ENCODE data around the gene FERMT1.

The FERMT1 gene

GRCh38 chr20:6066582-6066981 is 56.2 kb downstream of the FERMT1 start:
- Histone ChIP-seq H3K9me3 (ENCODE audit: severe bottlenecking) (no peaks in the 10 kb centered on the region), H3K4me3 (ENCODE audit: low read depth, low read length) (no peak overlapping the region), H3K27me3 (ENCODE audit: insufficient read depth, low read depth, severe bottlenecking) (no peaks in the 10 kb centered on the region), H3K27ac (no peak overlapping the region), H3K36me3 (no peaks in the 10 kb centered on the region)
- DNase-seq, result no peak
- TF ChIP-seq CTCF (IDR thresholded peaks at IDR 0.05; ENCODE audit: low read depth, low read length), result no peak

- H3K36me3 ChIP-seq, result no peaks in the 10 kb centered on the region
- H3K27ac ChIP-seq, result no peak overlapping the region
- DNase-seq, result no peak
- no peaks in the 10 kb centered on the region for H3K27me3 ChIP-seq (ENCODE audit: insufficient read depth, low read depth, severe bottlenecking)
- no peak for TF ChIP-seq CTCF (IDR thresholded peaks at IDR 0.05; ENCODE audit: low read depth, low read length)
- H3K4me3 ChIP-seq (ENCODE audit: low read depth, low read length), result no peak overlapping the region
- no peaks in the 10 kb centered on the region for H3K9me3 ChIP-seq (ENCODE audit: severe bottlenecking)
These were observed 61.3 kb downstream of the FERMT1 start for GRCh38 chr20:6061544-6061943.

GRCh38 chr20:6060213-6060612 is 62.6 kb downstream of the FERMT1 start:
- no peak for DNase-seq
- H3K9me3 ChIP-seq (ENCODE audit: severe bottlenecking), result no peaks in the 10 kb centered on the region
- no peaks in the 10 kb centered on the region for H3K27me3 ChIP-seq (ENCODE audit: insufficient read depth, low read depth, severe bottlenecking)
- no peak overlapping the region for H3K27ac ChIP-seq
- no peaks in the 10 kb centered on the region for H3K36me3 ChIP-seq
- no peak for TF ChIP-seq CTCF (IDR thresholded peaks at IDR 0.05; ENCODE audit: low read depth, low read length)
- no peak overlapping the region for H3K4me3 ChIP-seq (ENCODE audit: low read depth, low read length)

GRCh38 chr20:6058684-6059295 is 64.0 kb downstream of the FERMT1 start:
- no peak for DNase-seq
- no peaks in the 10 kb centered on the region for H3K9me3 ChIP-seq (ENCODE audit: severe bottlenecking)
- H3K27ac ChIP-seq, result no peak overlapping the region
- H3K4me3 ChIP-seq (ENCODE audit: low read depth, low read length), result no peak overlapping the region
- no peak for TF ChIP-seq CTCF (IDR thresholded peaks at IDR 0.05; ENCODE audit: low read depth, low read length)
- H3K27me3 ChIP-seq (ENCODE audit: insufficient read depth, low read depth, severe bottlenecking), result no peaks in the 10 kb centered on the region
- no peaks in the 10 kb centered on the region for H3K36me3 ChIP-seq

- TF ChIP-seq CTCF (IDR thresholded peaks at IDR 0.05; ENCODE audit: low read depth, low read length), result no peak
- no peaks in the 10 kb centered on the region for H3K36me3 ChIP-seq
These were observed 65.1 kb downstream of the FERMT1 start for GRCh38 chr20:6057691-6058090.

GRCh38 chr20:6057139-6057538 is 65.7 kb downstream of the FERMT1 start:
- H3K4me3 ChIP-seq (ENCODE audit: low read depth, low read length), result no peak overlapping the region
- H3K27me3 ChIP-seq (ENCODE audit: insufficient read depth, low read depth, severe bottlenecking), result no peaks in the 10 kb centered on the region
- no peak for TF ChIP-seq CTCF (IDR thresholded peaks at IDR 0.05; ENCODE audit: low read depth, low read length)
- H3K27ac ChIP-seq, result no peak overlapping the region
- H3K36me3 ChIP-seq, result no peaks in the 10 kb centered on the region
- H3K9me3 ChIP-seq (ENCODE audit: severe bottlenecking), result no peaks in the 10 kb centered on the region
- DNase-seq, result no peak

More at GRCh38 chr20:6057691-6058090, 65.1 kb downstream of the FERMT1 start:
- no peak for DNase-seq
- Histone ChIP-seq H3K4me3 (ENCODE audit: low read depth, low read length) (no peak overlapping the region), H3K27ac (no peak overlapping the region), H3K9me3 (ENCODE audit: severe bottlenecking) (no peaks in the 10 kb centered on the region), H3K27me3 (ENCODE audit: insufficient read depth, low read depth, severe bottlenecking) (no peaks in the 10 kb centered on the region)

Measured in WERI-Rb-1 (cell line).